Pancreas (tissue), 10 donors: ENCODE data around the gene WNK1. TPM values are rescaled to one million over a fixed set of nuclear protein-coding genes. Genes with fewer than 3 reads are reported as not detected.
A peak's percentile ranks its signal among the peaks of the same experiment; 100 is the strongest.

Experiments
- ATAC-seq, 4 donors: fragments of 200-7000 bp; cut with Tn5 transposase; one replicate each; pipeline versions ENCODE4 v1.8.0 to v1.9.1; 2020; ENCODE audit warnings: mild to moderate bottlenecking in 4 of 4, moderate library complexity in 4 of 4
- DNase-seq, 6 donors: peaks; one replicate each; pipeline ENCODE4 v3.0.0-alpha.2; 2020
- FAIRE-seq: peaks from 2 replicates; lab custom pipeline; 2012; peaks lifted over from hg19 to GRCh38; lab: Jason Lieb, UNC
- H3K27ac ChIP-seq, 4 donors: fragments of 200-600 bp; sonication (generic); 1 replicate in 3 of 4; 2 replicates in 1 of 4; pipeline versions ENCODE4 v1.5.0 to v1.8.0; 2020
- H3K27me3 ChIP-seq, 4 donors: fragments of 200-600 bp; one replicate each; pipeline ENCODE4 v1.8.0; 2021
- H3K36me3 ChIP-seq, 3 donors: fragments of 200-600 bp; sonication (generic) in 1 of 3; one replicate each; pipeline versions ENCODE4 v1.5.0 to v1.8.0; 2020 to 2021
- H3K4me1 ChIP-seq, 3 donors: fragments of 200-600 bp; one replicate each; pipeline ENCODE4 v1.8.0; 2021
- H3K4me3 ChIP-seq, 4 donors: fragments of 200-600 bp; sonication (generic) in 2 of 4; one replicate each; pipeline versions ENCODE4 v1.5.0 to v1.8.0; 2020 to 2021
- H3K9me3 ChIP-seq, 4 donors: fragments of 200-600 bp; one replicate each; pipeline ENCODE4 v1.8.0; 2021
- WGBS, 2 donors: extraction: QIAGEN DNeasy Blood & Tissue Kit; methylation state at CpG; one replicate each; pipeline ENCODE4 v1.1.7; 2013; 5-methylcytosine and 5-hydroxymethylcytosine counted together
- intact Hi-C, 3 donors: fragments of 100-400 bp; cut with DNase I; formaldehyde crosslinking; loops; one replicate each; pipeline versions ENCODE4 v1.11.1 to v1.14.2; 2022
- polyA plus RNA-seq, 2 donors: library from polyadenylated mRNA; stranded (reverse); fragments of 200-250 nt; gene quantifications; one replicate each; pipeline ENCODE4 v1.2.3, GENCODE V29; 2013
- total RNA-seq, 6 donors: library from RNA; stranded (reverse); fragmentation: NEBNext Ultra II Directional in 4 of 6; extraction: Animal tissue kit (Norgen Biotek cat#: 25700) in 4 of 6; gene quantifications; one replicate each; pipeline versions ENCODE4 v1.2.1 to v1.2.4, GENCODE V29; 2021 to 2023
- TF ChIP-seq, protein P1 (sequence below), 4 donors: fragments of 200-600 bp; sonication (generic) in 3 of 4; IDR thresholded peaks; one replicate each; pipeline versions ENCODE4 v1.5.0 to v1.8.0; 2021; ENCODE audit warnings: antibody characterized with exemption in 4 of 4
- donor health status: healthy with polysubstance abuse.
- donor health status: DM: no; HTN: no; CAD: no; lungs with moderate emphysema.
- donor health status: DM: no; HTN: no; CAD: no.
- donor health status: control.
- donor health status: control.
- donor health status: Bipolar disorder and iron deficiency.
- donor health status: DM: yes; HTN: yes; CAD: no.
- donor health status: DM: no; HTN: no; CAD: no.
- donor health status: DM: no; HTN: no; CAD: no.
- donor health status: DM: yes; HTN: yes; CAD: no.

Gene WNK1
- total and polyA plus RNA-seq, 8 donors: 10.9 to 73.9 (median 39.6) TPM

DNA sequence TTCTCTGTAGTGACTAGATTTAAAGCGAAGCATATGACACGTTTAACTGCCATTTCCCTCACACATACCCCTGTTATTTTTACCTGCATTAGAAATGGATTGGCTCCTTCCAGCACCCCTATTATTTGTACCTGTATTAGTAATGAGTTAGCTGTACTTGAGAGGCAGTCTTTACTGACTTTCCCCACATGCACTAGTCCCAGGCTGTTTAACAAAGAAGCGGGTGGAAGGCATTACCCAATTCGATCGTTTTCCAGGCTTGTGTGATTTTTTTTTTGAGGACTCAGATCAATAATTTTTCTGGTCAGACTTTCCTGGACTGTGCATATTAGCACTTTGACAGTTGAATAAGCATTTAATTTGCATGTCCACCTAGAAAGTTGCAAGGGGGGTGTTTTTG lies 150.7 kb downstream of the WNK1 start:
- peaks cover 6 to 40% (median 15%) of the 10 kb centered on the region in 3 donors for H3K36me3 ChIP-seq
- no peaks in the 10 kb centered on the region for H3K4me1 ChIP-seq
- no peaks in the 10 kb centered on the region for H3K9me3 ChIP-seq
- no peak for ATAC-seq
- intact Hi-C loops: no loop called here
- WGBS, 2 donors: 64 to 74% methylated on average over 5 of the region's 5 CpGs
- FAIRE-seq: no peak
- TF ChIP-seq, protein P1, sequence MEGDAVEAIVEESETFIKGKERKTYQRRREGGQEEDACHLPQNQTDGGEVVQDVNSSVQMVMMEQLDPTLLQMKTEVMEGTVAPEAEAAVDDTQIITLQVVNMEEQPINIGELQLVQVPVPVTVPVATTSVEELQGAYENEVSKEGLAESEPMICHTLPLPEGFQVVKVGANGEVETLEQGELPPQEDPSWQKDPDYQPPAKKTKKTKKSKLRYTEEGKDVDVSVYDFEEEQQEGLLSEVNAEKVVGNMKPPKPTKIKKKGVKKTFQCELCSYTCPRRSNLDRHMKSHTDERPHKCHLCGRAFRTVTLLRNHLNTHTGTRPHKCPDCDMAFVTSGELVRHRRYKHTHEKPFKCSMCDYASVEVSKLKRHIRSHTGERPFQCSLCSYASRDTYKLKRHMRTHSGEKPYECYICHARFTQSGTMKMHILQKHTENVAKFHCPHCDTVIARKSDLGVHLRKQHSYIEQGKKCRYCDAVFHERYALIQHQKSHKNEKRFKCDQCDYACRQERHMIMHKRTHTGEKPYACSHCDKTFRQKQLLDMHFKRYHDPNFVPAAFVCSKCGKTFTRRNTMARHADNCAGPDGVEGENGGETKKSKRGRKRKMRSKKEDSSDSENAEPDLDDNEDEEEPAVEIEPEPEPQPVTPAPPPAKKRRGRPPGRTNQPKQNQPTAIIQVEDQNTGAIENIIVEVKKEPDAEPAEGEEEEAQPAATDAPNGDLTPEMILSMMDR (IDR thresholded peaks at IDR 0.05): no peak
- H3K27ac ChIP-seq: no peak overlapping the region
- H3K4me3 ChIP-seq: no peak overlapping the region
- DNase-seq: no peak
- no peaks in the 10 kb centered on the region for H3K27me3 ChIP-seq

DNA sequence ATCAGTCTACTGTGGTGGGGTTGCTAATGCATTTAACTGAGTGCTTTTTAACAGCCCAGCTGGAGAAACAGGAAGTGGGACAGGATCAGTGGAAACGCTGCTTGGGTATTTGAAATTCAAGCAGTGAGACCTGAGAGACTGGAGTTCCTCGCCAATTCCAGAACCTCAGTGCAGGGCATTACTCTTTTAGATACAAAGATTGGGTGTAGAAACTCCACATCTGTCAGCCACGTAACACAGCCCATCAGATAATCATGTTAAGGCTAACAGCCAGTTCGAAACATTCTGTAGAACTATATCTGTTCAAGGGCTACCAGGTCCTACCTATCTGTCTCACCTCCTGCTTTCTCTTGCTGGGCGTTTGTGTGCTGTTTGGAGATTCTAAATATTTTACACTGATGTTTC lies 151.6 kb downstream of the WNK1 start:
- H3K36me3 ChIP-seq: peaks cover 6 to 42% (median 17%) of the 10 kb centered on the region in 3 donors
- no peaks in the 10 kb centered on the region for H3K4me1 ChIP-seq
- intact Hi-C loops: no loop called here
- no peaks in the 10 kb centered on the region for H3K9me3 ChIP-seq
- no peak for ATAC-seq
- no peak overlapping the region for H3K27ac ChIP-seq
- 46 to 49% methylated on average over 5 of the region's 5 CpGs for WGBS, 2 donors
- DNase-seq: no peak
- no peak for FAIRE-seq
- no peaks in the 10 kb centered on the region for H3K27me3 ChIP-seq
- TF ChIP-seq, protein P1 (IDR thresholded peaks at IDR 0.05): no peak
- no peak overlapping the region for H3K4me3 ChIP-seq

DNA sequence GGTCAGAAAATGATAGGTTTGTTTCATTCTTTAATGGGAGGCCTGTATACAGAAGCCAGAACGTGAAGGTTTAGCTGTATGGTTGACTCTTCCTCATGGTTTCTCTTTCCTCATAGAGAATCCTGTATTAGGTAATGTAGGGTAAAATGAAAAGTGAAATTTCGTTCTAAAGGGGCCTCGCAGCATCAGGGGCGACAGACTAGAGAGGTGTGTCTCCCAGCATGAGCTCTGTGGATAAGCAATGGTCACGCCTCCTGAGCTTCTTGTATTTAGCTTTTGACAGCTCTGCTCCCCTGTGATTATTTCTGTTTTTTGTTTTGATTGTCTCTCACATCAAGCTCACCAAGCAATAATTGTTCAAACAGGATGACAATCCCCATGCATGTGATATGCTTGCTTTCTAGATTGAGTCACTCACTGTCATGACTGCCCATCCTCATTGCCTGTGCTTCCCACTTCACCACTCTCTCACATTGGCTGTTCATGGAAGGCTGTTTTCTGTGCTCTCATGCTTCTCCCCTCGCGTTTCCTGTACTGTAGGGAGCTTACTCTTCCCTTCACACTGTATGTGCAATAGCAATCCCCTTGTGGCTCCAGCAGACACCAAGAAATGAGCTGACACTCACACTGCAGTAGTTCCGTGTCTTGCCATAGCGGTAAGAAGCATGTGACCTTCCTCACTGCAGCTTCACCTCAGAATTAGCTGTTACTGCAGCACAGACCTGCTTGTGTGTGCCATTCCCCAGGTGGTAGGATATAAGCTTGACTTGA lies 153.1 kb downstream of the WNK1 start:
- ATAC-seq (peak in 1 of 4 donors; percentile 13), FAIRE-seq (no peak), DNase-seq (no peak)
- Histone ChIP-seq H3K27me3 (no peaks in the 10 kb centered on the region), H3K4me3 (no peak overlapping the region), H3K9me3 (no peaks in the 10 kb centered on the region), H3K27ac (no peak overlapping the region), H3K4me1 (no peaks in the 10 kb centered on the region), H3K36me3 (peaks cover 2 to 38% (median 15%) of the 10 kb centered on the region in 3 donors)
- 91 to 92% methylated on average over 9 of the region's 9 CpGs for WGBS, 2 donors
- TF ChIP-seq, protein P1 (IDR thresholded peaks at IDR 0.05): no peak
- intact Hi-C loops: no loop called here

DNA sequence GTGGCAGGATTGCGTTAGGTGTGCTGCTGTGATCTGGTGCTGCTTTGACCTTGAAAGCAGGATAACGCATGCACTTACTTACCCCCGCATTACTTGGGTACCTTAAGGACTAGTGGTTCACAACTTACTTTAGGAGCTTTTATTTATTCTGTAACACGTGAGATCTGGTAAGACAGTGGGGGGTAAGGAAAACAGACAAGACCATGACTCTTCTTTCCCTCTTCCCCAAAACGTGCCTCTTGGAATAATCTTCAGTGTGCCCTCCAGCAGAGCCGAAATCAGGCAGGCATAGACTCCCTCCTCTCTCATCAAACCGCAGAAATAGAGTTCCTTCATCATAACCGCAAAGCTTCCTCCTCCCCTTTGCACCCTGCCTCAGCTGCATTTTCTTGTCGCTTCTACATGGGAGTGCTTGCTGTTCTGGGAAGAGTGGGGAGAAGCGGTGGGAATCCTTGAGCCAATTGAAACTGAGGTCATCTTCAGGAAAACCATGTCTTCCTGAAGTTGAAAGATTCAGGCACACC lies 153.7 kb downstream of the WNK1 start:
- TF ChIP-seq, protein P1 (IDR thresholded peaks at IDR 0.05): no peak
- 91 to 93% methylated on average over 10 of the region's 10 CpGs for WGBS, 2 donors
- ATAC-seq (no peak), DNase-seq (no peak), FAIRE-seq (no peak)
- intact Hi-C loops: no loop called here
- peaks cover 0 to 33% (median 9%) of the 10 kb centered on the region in 3 donors for H3K36me3 ChIP-seq
- H3K27me3 ChIP-seq: no peaks in the 10 kb centered on the region
- H3K4me1 ChIP-seq: no peaks in the 10 kb centered on the region
- H3K27ac ChIP-seq: no peak overlapping the region
- H3K9me3 ChIP-seq: no peaks in the 10 kb centered on the region
- H3K4me3 ChIP-seq: no peak overlapping the region
